Muscle of arm (tissue), 12 donors: Measurements from ENCODE around the gene DPP9. TPM values are rescaled to one million over a fixed set of nuclear protein-coding genes. Genes with fewer than 3 reads are reported as not detected.

Experiments
- DNase-seq: peaks from one replicate; pipeline ENCODE4 v3.0.0-alpha.2; 2013
- polyA plus RNA-seq, 12 donors: library from polyadenylated mRNA; unstranded; fragments of 120-200 nt; gene quantifications; one replicate each; pipeline ENCODE4 v1.2.1, GENCODE V29; 2013; ENCODE audit not compliant: insufficient read length in 12 of 12

Gene DPP9
- polyA plus RNA-seq, 12 donors = 20.2 to 37.4 (median 25.4) TPM; not detected in 1

- no peak for DNase-seq
Measured at GRCh38 chr19:4657835-4658234, 65.8 kb downstream of the DPP9 start.

- DNase-seq = no peak
Measured at GRCh38 chr19:4657262-4657661, 66.4 kb downstream of the DPP9 start.

- DNase-seq = no peak
Measured at GRCh38 chr19:4656102-4656501, 67.5 kb downstream of the DPP9 start.

- DNase-seq = no peak
Measured at GRCh38 chr19:4654437-4655361, 68.9 kb downstream of the DPP9 start.

GRCh38 chr19:4653793-4654436 lies 69.7 kb downstream of the DPP9 start:
- no peak for DNase-seq

GRCh38 chr19:4652075-4652474 lies 71.6 kb downstream of the DPP9 start:
- no peak for DNase-seq

- DNase-seq = no peak
Measured at GRCh38 chr19:4650159-4650558, 73.5 kb downstream of the DPP9 start.

GRCh38 chr19:4649392-4650047 lies 74.1 kb downstream of the DPP9 start:
- no peak for DNase-seq

- DNase-seq = peak; percentile 62
Measured at GRCh38 chr19:4647676-4648644, 75.7 kb downstream of the DPP9 start.

GRCh38 chr19:4645718-4646117 lies 77.9 kb downstream of the DPP9 start:
- no peak for DNase-seq

GRCh38 chr19:4642625-4643024 lies 81.0 kb downstream of the DPP9 start:
- DNase-seq = no peak

GRCh38 chr19:4641132-4641531 lies 82.5 kb downstream of the DPP9 start:
- DNase-seq = no peak

GRCh38 chr19:4640247-4641000 lies 83.2 kb downstream of the DPP9 start:
- no peak for DNase-seq

GRCh38 chr19:4639531-4640246 lies 84.0 kb downstream of the DPP9 start:
- DNase-seq = no peak

- DNase-seq = peak; percentile 94
Measured at GRCh38 chr19:4638828-4639530, 84.7 kb downstream of the DPP9 start, which contains the start of gene TNFAIP8L1. TSS of gene TNFAIP8L1 (plus strand) at chr19:4639516. CDS start at chr19:4651870, 12,354 bp downstream.

GRCh38 chr19:4638317-4638716 lies 85.3 kb downstream of the DPP9 start:
- DNase-seq = peak; percentile 53

GRCh38 chr19:4636761-4637160 lies 86.9 kb downstream of the DPP9 start:
- DNase-seq = no peak

- peak; percentile 72 for DNase-seq
Measured at GRCh38 chr19:4636151-4636717, 87.4 kb downstream of the DPP9 start.

GRCh38 chr19:4635754-4636116 lies 87.9 kb downstream of the DPP9 start:
- DNase-seq = no peak
